Stimulated activated CD4-positive, alpha-beta T cell treated with anti-CD3 and anti-CD28 coated beads, Interleukin-1b, Interleukin-23, amount 100 ng/mL, for 1 hour (primary cell): Measurements from ENCODE around the gene RPS10.

Source experiments
- DNase-seq, 2 donors: peaks; one replicate each; pipeline ENCODE4 v3.0.0-alpha.2; 2020; ENCODE audit warnings: low read depth in 2 of 2

Gene RPS10

DNA sequence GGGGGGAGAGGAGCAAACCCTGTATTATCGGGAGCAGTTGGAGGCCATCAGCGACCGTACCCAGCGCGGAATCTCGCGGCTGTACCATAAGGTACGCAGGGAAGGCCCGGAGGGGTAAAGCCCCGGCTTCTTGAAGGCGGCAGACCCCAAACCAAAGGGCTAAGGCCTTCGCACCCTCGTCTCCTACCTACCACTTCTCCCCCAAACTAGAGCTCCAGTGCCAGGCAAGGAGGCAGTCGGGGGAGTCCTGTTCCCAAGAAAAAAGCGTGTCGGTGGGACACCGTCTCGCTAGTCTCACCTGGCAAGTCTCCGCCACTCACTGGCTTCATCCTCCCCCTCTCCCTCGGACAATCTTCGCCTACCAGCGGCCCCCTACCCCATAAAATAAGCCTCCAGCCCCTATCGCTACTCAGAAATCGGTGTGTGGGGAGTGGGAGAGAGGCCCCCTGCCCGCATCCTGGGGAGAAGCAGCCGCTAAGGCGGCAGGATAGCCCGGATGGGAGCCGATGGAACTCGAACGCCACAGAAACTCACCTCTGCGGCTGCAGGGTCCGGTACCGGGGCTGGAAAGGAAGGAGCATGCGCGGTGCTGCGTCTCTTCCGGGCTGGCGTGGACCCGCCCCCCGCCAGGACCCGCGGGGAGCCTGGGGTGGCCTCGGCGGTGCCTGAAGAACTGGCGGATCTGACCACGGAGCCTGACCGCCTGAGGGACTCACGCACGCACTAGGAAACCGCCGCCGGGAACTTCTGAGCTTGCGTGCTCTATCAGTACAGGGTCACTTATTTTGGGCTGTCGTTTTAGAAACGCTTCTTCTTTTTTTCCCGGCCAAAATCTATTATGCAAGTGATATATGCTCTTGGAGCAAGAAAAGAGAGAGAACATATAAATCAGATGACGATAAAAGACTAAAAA lies at the start of gene RPS10:
TSS of gene RPS10 (minus strand) at position 572 of the 913 bp plus-strand sequence. CDS start 848 bp downstream, outside the sequence.
- DNase-seq: peak; percentile 79 to 88

DNA sequence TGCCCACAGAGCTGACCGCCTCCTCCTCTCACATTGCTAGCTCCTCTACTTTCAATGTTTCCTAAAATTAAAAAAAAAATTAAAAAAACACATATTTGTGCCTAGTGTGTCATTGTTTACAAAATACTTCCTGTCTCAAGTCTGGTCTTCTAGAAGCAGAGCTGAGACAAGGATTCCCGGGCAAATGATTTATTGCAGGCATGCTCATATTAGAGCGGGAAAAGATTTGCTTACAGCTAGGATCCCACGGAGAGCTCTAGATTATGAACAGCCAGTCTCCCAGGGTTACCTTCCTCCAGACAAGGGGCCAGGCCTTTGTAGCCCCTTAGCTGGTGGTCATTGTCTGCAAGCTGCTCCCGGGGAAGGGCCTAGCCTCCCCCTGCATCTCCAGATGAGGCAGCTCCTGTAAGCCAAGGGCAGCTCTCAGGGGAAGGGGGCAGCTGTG lies 49.4 kb upstream of the RPS10 start:
- no peak for DNase-seq

DNA sequence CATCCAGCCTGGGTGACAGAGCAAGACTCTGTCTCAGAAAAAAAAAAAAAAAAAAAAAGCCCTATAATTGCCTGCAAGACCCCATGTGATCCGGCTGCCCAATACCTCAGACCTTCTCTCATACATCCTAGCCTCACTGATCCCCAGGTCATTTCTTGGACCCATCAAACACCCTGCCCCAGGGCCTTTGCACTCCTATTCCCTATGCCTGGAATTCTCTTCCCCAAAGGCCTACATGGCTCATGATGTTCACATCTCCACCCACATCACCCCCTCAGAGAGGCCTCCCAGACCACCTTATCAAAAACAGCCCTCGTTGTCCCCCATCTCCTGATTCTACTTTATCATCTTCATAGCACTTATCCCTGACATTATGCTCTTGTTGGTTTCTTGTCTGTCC lies 48.9 kb upstream of the RPS10 start:
- no peak for DNase-seq

DNA sequence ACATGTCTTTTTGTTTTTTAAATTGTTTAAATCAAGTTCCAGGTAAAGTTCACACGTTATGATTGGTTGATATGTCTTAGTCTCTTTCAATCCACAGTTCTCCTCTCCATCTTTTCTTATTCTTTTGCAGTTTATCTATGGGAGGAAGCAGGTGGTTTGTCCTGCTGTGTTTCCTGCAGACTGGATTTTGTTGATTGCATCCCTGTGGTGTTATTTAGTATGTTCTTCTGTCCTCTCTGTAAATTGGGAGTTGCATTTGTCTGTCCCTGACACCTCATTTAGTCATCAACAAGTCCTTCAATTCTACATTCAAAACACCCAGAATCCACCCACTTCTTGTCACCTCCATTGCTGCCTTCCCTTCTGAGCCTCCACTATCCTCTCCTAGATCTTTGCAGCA lies 48.1 kb upstream of the RPS10 start:
- no peak for DNase-seq

DNA sequence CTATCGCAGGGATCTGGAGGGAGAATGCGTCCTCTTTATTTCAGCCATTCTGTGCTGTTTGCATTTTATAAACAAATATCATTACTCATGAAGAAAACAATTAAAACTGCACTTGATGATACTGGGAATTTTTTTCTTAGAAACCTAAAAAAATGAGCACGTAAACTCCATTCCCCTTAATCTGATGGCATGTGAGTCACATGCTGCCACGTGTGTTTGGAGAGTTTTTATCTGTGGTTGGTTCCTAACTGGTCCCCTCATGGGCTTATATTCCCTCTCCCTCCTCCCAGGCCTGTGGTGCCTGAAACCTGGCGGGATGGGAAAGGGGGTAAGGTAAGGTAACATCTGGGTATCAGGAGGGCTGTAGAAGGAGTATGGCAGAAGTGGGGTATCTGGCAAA lies 46.6 kb upstream of the RPS10 start:
- no peak for DNase-seq

DNA sequence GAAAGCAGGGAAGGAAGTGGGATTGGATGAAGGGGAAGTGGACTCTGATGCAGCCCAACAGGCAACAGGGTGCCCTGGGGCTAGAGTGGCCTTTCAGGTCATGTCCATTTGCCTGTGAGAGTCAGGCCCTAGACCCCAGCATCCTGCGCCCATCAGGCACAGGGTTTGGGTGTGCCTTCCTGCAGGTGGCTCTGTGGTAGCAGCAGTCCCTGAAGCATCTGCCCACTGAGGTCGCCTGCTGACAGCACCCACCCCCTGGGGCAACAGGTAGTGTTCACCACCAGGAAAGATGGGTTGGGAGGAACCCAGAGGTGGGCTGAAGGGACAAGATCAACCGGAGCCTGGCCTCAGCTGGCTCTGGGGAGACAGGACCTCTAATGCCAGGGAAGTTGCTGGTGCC lies 43.6 kb upstream of the RPS10 start:
- no peak for DNase-seq

DNA sequence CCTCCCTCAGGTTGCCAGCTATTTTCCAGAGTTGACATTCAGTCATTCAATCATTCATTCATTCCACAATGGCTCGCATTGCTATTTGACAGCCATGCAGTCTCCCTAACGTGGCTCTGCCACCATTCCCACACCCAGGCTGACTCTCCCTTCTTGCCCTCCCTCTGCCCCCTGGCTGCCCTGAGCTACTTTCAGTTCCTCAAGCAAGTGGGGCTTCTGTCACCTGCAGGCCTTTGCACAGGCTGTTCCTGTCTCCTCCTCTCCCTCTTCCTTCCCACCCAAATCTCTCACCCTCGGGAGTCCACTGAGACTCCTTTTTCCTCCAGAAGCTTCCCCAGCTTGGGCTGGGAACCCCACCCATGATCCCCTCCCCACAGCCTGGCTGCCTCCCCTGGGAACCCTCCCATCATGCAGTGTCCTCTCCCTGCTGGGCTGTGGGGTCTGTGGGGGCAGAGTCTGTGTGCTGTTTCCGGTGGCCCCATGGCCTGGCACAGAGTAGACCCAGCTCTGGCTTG lies 42.6 kb upstream of the RPS10 start:
- DNase-seq: no peak

DNA sequence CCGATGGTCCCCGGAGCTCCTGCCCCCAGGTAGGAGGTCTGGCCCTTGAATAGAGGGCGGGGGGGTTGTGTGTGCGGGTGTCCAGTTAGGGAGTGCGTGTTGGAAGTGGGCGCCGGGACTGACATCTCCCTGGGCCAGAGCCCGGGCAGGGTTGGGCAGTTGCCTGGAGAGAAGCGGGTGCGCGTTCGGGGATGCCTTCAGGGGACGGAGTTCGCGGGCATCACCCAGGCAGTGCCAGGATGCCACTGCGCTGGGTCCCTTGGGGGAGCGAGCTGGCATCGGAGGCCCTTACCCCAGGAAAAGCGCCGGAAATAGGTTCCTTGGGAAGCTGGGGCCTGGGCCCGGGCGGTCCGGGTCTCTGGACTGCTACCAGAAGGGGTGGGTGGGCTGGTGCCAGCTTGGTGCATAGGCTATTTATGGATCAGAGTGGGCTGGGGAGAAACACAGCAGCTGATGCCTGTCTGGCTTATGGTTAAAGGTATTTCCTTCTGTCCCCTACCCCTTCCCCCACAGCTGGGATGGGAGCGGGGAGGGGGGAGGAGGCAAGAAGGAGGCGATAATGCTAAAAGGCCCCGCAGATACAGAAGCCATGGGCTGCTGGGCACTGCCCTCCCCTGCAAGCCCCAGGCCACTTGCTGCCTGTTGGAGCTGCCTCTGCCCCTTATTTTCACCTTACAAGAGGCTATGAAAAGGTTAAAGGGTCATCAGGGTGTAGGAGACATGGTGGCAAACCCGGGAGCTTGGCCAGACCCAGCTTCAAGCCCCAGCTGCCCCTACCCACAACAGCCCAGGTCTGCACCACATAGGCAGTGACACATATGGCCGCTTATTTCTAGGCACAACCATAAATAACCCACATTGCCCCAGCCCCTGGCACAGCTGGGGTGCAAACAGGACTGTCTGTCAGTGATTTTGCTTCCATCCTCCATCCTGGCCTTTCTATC lies 40.6 kb upstream of the RPS10 start:
- no peak for DNase-seq

DNA sequence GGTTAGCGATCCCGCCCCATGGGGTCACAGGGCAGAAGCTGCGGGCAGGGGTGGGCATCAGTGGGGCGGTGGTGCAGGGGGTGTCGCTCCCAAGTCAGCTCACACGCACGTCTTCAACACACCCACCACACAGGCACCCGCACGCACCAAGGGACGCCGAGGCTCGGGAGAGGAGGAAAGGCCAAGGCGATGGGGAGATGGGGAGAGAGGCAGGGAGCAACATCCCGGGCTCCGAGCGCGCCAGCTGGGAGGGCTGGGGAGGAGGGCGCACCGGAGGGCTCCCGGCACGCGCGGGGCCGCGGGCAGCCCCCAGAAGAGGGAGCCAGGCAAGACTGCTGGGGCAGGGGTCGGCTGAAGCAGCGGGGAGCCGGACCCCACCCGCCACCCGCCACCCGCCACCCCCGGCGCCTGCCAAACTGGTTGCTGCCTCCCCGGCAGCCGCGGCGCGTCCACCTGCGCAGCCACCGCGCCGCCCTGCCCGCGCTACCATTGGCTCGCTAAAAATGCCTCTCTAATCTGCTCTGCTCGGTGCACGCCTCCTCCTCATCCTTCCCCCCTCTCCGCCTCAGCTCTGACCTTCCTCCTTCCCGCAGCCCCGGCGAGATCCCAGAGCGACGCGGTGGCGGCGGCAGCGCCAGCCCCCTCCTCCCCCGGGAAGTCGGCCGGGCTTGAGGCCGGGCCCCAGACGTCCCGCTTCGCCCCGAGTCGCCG lies 39.8 kb upstream of the RPS10 start, which contains the start of gene PACSIN1:
TSS of gene PACSIN1 (plus strand) at position 546 of the 711 bp plus-strand sequence. CDS start 60,230 bp downstream, outside the sequence.
- no peak for DNase-seq

DNA sequence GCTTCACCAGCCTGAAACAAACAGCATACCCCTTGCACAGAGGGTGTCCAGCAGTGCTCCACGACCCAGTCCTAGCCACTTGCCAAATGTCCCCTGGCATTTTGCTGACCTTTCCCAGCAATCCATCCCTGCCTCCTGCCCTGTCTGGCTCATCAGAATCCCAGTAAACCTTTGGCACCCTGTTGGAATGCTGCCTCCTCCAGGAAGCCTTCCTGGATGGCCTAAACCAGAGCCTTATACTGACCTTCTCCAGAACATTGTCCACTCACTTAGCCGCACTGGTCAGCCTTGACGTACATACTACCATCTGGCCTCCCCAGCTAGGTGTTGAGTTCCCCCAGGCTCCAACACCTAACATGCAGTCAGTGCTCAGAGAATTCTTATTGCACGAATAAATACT lies 38.0 kb upstream of the RPS10 start:
- no peak for DNase-seq

DNA sequence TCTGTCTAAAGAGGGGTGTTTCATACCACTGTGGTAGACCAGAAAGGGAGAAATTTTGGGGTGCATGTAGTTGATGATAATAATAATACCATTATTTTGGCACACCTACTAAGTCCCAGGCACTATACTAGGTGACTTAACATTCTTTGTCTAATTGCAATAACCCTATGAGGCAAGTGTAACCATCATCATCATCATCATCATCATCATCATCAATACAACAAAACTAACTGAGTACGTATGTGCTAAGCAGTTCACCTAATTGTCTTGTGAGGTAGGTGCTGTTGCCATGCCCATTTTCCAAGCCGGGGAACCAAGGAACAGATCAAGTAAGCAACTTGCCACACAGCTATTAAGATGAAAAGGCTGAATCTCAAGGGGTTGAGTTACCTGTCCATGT lies 37.4 kb upstream of the RPS10 start:
- DNase-seq: no peak

DNA sequence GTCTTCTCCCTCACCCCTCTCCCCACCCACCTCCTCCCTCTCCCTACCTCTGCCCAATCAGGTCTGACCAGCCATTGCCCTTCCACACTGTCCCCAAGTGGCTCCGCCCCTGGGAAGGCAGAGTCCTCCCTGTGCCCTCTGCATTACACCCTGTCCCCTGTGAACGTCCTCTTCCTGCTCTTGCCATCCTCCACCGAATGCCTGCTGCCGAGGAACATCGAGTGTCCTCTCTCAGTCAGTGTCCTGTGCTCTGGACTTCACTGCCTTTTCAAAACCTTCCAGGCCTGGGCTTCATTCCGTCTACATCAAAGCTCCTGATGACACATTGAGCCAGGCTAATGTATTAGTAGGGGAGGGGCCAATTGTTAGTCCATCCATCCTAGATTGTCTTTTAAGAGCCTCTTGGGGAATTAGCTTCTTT lies 36.7 kb upstream of the RPS10 start:
- DNase-seq: no peak

DNA sequence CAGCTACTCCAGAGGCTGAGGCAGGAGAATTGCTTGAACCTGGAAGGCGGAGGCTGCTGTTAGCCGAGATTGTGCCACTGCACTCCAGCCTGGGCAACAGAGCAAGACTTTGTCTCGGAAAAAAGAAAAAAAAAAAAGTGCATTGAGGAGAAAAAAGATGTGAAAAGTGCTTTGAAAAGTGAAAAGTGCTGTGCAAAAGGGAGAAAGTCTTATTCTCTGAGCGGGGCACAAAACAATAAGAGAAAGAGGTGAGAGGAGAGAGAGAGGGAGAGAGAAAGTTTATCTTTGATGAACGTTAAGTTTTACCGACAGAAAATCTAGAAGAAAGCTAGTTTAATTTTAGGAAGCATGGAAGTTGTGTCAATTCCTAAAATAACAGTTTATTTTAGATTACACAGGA lies 36.1 kb upstream of the RPS10 start:
- no peak for DNase-seq

DNA sequence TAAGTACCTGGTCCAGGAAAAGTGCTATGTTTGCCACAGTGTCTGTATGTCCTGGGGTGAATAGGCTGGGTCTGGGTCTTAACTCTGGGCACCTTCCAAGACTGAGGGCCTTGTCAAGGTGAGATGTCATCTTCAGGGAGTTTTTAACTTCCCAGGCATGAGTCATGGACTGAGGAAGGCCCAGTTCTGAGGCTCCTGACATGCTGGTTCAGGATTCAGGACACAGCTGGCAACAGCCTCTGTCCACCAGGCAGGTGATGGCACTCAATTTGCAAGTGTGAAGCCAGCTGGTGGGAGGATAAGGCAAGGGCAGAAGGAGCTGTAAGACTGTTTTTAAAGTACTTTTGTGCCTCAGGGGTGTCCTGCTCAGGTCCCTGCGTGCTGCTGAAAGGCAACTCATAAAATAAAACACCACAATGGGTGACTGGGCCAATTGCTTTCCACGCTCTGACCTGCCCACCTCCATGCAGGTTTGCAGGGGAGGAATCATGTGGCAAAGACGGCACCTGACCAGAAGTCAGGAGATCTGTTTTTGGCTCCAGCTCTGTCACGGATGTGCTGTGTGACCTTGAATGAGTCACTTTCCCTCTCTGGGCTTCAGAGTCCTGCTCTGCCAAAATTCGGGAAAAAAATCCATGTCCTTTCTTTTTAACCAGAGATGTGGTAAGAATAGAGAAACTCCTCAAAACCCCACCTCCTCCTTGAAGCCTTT lies 35.1 kb upstream of the RPS10 start:
- DNase-seq: no peak

DNA sequence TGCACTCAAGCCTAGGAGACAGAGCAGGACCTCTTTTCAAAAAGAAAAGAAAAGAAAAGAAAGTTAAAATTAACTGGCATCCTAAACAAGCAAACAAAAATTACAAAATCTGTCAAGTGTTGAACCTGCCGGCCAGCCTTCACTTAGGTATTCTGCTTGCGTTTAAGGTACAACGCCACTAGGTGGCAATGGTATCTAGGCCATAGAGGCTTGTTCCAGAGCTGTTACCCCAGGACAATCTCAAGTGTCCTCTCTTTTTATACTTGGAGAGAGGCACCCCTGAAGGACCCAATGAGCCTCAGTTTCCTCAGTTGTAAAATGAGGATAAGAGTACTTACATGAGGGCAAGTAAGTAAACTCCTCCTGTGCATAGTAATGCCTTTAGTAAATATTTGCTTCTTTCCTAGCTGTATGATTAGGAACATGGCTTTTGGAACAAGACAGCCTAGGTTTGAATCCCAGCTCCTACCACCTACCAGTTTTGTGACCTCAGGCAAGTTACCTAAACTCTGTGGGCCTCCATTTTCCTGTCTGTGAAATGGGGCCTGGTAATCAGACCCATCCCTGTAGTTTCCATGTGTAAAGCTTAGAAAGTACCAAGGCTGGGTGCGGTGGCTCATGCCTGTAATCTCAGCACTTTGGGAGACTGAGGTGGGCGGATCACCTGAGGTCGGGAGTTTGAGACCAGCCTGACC lies 34.2 kb upstream of the RPS10 start:
- DNase-seq: peak; percentile 21 to 25

DNA sequence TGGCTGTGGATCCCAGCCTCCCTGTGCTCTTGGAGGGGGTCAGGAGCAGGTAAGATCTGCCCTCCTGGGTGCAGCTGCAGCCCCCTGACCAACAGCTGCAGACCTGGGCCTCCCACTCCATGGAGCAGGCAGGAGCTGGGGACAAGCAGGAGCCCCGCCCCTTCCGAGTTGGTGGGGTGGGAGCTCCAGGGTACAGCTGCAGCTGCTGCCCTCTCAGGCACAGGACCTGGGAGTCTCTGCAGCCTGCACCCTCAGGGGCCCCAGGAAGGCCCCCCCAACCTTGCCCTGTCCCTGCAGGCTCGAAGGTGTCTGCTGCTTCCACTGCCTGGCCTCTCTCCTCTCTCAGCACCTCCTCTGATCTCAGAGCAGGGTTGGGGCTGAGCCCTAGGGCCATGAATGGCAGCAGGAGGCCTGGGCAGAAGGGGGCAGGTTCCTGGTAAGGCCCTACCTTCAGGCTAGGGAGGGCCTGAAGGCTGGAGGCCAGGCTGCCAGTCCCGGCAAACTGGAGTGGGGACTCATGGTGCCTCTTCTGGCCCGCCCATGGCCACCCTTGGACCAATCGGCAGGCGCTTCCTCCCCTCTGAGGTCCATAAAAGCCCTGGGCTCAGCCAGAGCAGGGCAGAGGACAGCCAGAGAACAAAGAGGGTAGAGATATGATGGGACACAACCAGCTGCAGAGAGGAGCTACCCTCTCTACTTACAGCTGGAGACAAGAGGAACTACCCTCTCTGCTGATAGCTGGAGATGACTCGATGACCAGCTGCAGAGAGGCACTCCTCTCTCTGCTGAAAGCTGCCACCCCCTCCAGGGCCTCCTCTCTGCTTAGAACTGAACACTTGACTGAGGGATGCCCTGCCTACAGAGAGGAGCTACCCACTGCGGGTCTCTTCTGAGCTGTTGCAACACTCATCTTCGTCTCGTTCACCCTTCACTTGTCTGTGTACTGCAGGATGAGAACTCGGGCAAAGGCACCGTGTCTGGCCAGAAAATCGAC lies 32.2 kb upstream of the RPS10 start:
- no peak for DNase-seq

DNA sequence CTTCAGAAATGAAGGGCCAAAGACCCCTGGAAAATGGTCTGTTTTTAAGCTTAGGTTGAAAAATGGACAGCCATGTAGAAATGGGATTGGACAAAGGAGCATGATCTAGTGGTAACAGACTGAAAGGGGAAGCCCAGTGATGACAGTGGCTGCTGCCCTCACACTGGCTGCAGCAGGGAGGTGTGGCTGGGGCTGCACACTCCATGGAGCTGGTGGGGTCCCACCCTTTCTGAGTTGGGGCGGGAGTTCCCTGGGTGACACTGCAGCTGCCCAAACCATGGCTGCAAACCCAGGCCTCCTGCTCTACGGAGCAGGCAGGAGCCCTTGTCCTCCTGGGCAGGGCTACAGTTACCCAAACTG lies 31.5 kb upstream of the RPS10 start:
- DNase-seq: no peak

DNA sequence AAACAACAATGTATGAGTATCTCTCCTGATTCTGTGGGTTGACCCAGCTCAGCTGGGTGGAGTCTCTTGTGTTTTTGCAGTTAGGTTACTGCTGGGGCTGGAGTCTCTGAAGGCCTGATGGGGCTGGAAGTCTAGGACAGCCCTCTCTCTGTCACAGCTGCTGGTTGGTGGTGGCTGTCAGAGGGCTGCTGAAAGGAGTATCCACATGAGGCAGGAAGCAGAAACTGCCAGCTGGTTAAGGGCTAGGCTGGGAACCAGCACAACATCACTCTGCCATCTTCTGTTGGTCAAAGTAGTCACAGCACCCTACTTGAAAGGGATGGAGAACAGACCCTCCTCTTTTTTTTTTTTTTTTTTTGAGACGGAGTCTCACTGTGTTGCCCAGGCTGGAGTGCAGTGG lies 30.0 kb upstream of the RPS10 start:
- DNase-seq: no peak

DNA sequence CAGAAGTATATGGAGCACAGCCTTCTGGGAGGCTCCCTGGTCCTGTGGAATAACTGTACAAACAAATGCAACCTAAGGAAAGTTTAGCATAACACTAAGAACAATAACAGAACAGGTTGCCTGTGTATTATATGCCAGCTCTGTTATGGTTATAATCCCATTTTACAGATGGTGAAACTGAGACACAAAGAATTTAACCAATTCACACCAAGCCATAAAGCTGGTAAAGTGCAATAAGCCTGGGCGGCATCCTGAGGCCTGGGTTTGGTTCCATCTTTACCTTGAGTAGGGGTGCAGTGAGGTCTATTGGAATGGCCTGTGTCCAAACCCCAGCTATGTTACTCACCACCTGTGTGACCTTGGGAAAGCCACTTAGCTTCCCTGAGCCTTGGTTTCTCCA lies 25.3 kb upstream of the RPS10 start:
- DNase-seq: no peak
